Activated CD8-positive, alpha-beta memory T cell treated with anti-CD3 and anti-CD28 coated beads, Interleukin-2, amount 50 U/mL, for 1 hour (primary cell): Measurements from ENCODE around the gene DCUN1D1.

Experiments
- DNase-seq: peaks from one replicate; pipeline ENCODE4 v3.0.0-alpha.2; 2020; ENCODE audit errors: extremely low read depth

The DCUN1D1 gene

GRCh38 chr3:182936239-182936917 is 44.0 kb downstream of the DCUN1D1 start:
- DNase-seq, result no peak

DNA sequence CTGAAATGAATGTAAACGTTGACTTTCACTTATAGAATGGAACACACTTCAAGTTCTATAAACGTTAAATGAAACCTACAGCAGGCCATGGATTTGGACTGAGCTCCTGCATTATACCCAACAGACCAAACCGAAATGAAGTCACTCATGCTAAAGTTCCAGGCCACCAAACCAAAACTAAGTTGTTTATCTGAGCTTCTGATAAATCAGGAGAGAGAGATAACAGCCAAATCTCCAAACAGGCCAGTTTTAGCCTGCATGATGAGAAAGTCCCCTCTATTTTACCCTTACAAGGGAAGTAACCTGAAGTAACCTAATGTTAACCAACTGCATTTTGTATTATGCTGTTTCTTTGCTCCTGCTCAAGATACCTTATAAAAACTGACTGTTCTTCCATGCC is 44.5 kb downstream of the DCUN1D1 start:
- no peak for DNase-seq

- DNase-seq, result no peak
Observed at GRCh38 chr3:182925944-182926337, 54.4 kb downstream of the DCUN1D1 start.

DNA sequence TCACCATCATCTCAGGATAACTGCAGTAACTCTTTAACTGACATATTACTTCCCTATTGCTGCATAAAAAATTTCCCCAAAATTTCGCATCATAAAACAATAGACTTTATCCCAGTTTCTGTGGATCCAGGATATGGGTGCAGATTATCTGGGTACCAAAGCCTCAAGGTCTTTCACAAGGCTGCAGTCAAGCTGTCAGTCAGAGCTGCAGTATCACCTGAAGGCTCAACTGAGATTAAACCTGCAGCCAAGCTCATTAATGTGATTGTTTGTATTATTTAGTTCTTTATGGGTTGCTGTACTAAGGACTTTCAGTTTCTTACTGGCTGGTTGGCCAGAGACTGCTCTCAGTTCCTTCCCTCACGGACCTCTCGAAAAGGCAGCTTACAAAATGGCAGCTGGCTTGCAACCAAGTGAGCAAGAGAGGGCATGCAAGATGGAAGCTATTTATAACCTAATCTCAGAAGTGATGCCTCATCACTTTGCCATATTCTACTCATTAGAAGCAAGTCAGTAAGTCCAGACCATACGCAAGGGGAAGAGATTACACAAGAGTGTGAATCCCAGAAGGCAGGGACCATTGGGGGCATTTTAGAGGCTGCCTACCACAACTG is 54.9 kb downstream of the DCUN1D1 start:
- DNase-seq, result no peak

- no peak for DNase-seq
Observed at GRCh38 chr3:182921665-182922355, 58.5 kb downstream of the DCUN1D1 start.

GRCh38 chr3:182920515-182921084 is 59.7 kb downstream of the DCUN1D1 start:
- DNase-seq, result no peak

DNA sequence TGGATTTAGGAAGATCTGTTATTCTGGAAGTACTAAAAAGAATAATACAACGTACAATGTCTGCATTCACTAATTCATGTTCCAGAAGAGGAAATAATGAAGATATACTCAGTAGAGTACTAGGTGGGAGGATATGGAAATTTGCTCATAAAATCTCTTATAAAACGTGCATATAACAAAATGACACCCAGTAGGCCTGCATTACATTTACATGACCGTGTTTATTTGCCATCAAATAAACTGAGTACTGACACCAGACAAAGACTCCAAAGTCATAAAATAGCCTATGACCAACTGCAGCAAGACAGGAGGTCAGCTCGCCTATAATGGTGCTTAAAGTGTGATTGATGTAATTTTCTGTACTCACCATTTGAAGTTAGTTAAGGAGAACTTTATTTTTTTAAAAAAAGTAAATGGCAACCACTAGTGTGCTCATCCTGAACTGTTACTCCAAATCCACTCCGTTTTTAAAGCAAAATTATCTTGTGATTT is 60.4 kb downstream of the DCUN1D1 start:
- no peak for DNase-seq

DNA sequence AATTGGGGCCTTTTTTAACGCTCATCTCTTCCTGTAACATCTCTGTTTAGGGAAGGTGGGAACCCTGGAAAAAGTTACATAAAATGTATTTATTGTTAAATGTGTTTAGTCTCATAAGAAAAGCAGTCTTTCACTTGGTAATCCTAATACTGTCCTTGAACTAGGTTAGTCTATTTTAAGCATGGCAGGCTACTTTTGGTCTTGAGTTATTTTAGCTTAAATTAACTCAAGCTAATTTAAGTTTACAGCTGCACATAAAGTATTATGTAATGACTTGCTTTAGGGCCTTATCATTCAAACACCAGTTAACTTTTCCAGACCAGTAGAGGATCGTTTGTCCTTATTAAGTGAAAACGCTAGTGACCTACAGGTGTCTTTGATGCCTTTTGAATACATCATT is 63.2 kb downstream of the DCUN1D1 start:
- DNase-seq, result no peak

DNA sequence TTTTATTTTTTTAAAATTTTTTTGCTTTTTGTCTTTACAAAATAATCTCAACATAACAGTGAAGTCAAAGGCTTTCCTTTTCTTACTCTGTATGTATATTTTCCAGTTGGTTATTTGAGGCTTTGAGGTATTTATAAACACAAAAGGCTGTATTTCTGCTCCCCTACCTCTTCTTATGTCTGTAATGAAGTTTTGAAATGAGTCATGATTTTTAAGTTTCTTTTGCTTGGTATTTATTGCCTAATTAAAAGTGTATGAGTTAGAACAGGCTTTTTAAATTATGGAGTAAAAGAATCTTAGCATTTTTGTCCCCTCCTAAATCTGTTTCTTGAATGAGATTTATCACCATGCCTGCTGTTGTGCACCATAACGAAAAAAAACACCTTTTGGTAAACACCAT is 66.0 kb downstream of the DCUN1D1 start:
- no peak for DNase-seq

- no peak for DNase-seq
Observed at GRCh38 chr3:182913889-182914288, 66.4 kb downstream of the DCUN1D1 start.

DNA sequence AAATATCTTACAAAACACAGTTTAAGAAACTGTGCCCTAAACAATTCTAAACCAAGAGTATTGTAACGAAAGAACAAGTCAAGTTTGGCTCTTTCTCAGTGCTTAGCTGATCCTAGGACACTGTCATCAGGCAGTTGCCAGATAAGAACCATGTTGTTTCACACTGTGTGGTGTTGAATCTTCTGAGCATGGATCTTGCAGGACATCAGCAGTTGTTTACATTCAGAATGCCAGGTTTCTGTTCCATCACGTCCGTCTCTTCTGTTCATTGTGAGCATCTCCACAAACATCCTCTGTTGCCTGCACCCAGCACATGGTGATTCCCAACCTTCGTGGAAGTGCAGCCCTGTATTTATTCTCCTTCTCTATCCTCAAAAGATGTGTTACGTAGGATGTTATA is 67.9 kb downstream of the DCUN1D1 start:
- no peak for DNase-seq

GRCh38 chr3:182911782-182912111 is 68.6 kb downstream of the DCUN1D1 start:
- no peak for DNase-seq

DNA sequence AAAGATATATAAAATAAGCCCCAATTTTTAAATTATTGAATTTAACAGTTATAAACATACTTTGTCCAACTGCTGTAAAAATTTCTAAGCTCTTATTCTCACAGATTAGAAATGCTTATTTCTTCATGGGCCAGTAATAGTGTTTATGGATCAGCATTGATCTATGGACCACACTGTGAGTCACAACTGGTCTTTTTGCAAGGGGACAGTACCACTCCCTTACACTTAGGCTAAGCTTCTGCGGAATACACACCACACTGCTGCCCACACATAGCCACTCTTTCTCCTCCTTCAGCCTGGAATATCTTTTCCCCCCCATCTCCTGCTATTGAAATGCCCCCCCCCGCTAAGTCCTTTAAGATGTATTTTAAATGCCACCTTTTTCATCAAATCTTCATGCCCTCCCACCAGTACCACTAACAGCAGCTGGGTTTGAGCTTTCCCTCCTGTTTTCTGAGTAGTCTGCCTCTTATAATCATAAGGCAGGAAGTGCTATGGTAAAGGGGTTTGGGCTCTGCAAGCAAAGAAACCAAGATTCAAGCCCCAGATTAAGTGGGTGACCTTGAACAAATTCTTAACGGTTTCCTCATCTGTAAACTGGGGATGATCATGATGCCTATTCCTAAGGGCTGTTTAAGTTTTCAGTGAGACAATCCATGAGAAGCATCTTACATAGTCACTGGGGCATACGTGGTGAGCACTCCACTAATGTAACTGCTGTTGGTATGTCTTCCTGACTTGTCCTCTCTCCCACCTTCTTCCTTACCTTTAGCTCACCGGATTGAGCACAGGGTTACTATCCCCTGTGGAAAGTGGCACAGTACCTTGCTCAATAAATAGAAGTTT is 69.2 kb downstream of the DCUN1D1 start:
- DNase-seq, result no peak

DNA sequence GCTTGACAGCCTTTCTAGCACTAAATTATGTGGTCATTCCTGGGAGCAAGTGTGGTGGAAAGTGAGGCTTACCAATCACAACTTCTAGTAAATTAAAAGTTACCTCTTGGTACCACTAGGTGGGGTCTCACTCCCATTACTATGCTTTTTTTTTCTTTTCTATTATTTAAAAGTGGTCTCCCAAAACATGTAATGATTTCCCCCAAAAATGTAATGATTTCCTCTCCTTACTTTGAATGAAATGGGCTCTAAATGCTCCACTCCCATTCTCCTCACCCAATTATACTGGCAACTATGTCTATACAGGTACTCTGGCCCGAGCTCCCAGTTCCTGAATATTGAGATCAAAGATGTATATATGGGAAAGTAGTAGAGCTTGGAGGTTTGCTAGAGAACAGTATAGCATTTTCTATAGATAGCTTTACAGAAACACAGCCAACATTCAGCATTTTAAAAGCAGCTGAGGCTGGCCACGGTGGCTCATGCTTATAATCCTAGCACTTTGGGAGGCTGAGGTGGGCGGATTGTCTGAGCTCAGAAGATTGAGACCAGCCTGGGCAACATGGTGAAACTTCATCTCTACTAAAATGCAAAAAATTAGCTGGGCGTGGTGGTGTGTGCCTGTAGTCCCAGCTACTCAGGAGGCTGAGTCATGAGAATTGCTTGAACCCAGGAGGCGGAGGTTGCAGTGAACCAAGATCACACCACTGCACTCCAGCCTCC is 70.9 kb downstream of the DCUN1D1 start:
- no peak for DNase-seq

DNA sequence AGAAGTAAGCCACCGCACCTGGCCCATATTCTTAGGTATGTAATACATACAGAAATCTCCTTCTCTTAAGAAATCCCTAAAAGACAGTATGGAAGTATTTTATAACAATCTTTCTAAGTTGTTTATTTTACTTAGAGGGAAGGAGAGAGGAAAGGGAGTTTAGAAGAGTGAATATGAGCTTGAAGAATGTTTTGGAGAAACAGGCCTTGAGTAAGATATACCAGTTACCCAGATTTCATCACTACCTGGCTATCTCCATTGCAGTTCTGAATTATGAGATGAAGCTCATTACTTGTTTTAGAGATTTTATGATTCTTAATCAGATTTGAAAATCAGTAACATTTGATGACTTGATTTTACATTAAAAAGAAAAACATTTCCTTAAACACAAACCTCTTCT is 71.9 kb downstream of the DCUN1D1 start:
- no peak for DNase-seq

GRCh38 chr3:182906036-182906435 is 74.3 kb downstream of the DCUN1D1 start:
- no peak for DNase-seq

DNA sequence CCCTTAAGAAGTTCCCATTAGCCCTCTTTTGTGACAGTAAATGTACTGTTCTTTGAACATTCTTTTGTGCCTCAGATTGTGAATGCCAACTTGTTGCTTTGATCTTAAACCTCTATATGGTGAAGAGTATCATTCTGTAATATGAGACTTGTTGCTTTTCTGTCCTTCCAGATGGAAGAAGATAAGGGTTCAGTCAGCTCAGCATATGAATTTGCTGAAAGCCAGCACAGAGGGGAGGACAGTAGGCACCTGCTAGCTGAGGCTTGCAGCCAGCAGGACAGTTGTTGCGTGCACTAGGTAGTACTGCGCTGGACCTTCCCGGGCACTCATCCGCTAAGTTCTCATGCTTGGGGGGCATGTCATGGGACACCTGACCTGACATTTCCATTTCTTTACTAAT is 74.7 kb downstream of the DCUN1D1 start:
- DNase-seq, result no peak

DNA sequence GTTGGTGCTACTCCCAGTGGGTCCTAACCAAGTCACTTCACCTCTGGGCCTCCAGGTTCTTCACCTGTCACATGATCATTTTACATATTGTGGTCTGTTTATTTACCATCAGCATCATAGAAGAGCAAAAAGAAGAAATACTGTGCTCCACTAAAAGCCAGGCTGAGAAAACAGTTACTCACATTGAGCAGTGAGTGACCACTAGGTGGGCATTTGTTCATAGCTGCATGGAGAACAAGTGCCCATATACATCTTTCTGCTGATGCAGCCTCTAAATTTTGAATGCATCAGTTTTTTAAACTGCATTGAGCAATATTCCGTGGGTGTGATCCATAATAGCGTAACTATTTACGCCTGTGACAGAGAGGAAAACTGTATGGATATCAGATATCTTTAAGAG is 76.2 kb downstream of the DCUN1D1 start:
- DNase-seq, result no peak

GRCh38 chr3:182902236-182902635 is 78.1 kb downstream of the DCUN1D1 start:
- no peak for DNase-seq

GRCh38 chr3:182896553-182896952 is 83.8 kb downstream of the DCUN1D1 start:
- DNase-seq, result no peak

- no peak for DNase-seq
Observed at GRCh38 chr3:182895513-182896112, 84.7 kb downstream of the DCUN1D1 start.
